Endothelial cell of umbilical vein (primary cell): Measurements from ENCODE around the gene DAB1. TPM values are rescaled to one million over a fixed set of nuclear protein-coding genes. Genes with fewer than 3 reads are reported as not detected.

Experiments used
- BruUV-seq: library from RNA; stranded (reverse); fragments of 400-500 nt; replicated peaks from 2 replicates; lab custom pipeline; 2021; lab: Mats Ljungman, UMichigan
- CTCF ChIA-PET: fragments of 300-600, 350-600 bp; sonication (Branson Sonifier 250); formaldehyde crosslinking; loops from one replicate; lab custom pipeline; 2021; ENCODE audit warnings: antibody characterized with exemption, inconsistent platforms; lab: Charles Lee
- POLR2A ChIA-PET: fragments of 300-600, 350-600 bp; sonication (Branson Sonifier 250); formaldehyde crosslinking; loops from one replicate; lab custom pipeline; 2021; ENCODE audit warnings: antibody characterized with exemption, inconsistent platforms; lab: Charles Lee
- DNase-seq: peaks from one replicate; pipeline ENCODE4 v3.0.0-alpha.2; 2011; ENCODE audit warnings: low read depth, low spot score
- FAIRE-seq: peaks from 2 replicates; lab custom pipeline; 2011; peaks lifted over from hg19 to GRCh38; lab: Jason Lieb, UNC
- H2AFZ ChIP-seq: 2 replicates; pipeline ENCODE4 v1.6.0; 2012; ENCODE audit warnings: low read depth, low read length, control low read depth, inconsistent platforms
- H3K27ac ChIP-seq: 2 replicates; pipeline ENCODE4 v1.5.1; 2011; ENCODE audit warnings: low read depth, mild to moderate bottlenecking, control low read depth, low read length, moderate library complexity; ENCODE audit not compliant: insufficient read depth
- H3K27me3 ChIP-seq, 2 experiments: 2 replicates each; pipeline versions ENCODE4 v1.6.0 to v1.6.1; 2011; ENCODE audit warnings: low read length in 2 of 2, mixed read lengths in 1 of 2; ENCODE audit not compliant: control insufficient read depth in 2 of 2, insufficient read depth in 2 of 2
- H3K36me3 ChIP-seq, 2 experiments: 2 replicates in 1 of 2; 3 replicates in 1 of 2; pipeline ENCODE4 v1.5.1; 2011; ENCODE audit warnings: low read length in 2 of 2, mild to moderate bottlenecking in 1 of 2, moderate library complexity in 1 of 2; ENCODE audit not compliant: control insufficient read depth in 2 of 2, insufficient read depth in 2 of 2; ENCODE audit errors: extremely low read depth in 1 of 2
- H3K4me1 ChIP-seq: 3 replicates; pipeline ENCODE4 v1.5.1; 2011; ENCODE audit warnings: mild to moderate bottlenecking, low read length; ENCODE audit not compliant: control insufficient read depth, insufficient read depth; ENCODE audit errors: extremely low read depth
- H3K4me2 ChIP-seq: 2 replicates; pipeline ENCODE4 v1.6.1; 2011; ENCODE audit warnings: low read length, control low read depth, mixed read lengths; ENCODE audit not compliant: insufficient read depth
- H3K4me3 ChIP-seq, 3 experiments: fragments of 200-600 bp in 1 of 3; sonication (generic), shearing (Covaris generic) in 1 of 3; replicated peaks in 1 of 3; 2 replicates each; pipeline ENCODE4 v1.5.1; 2011 to 2016; ENCODE audit warnings: control low read depth in 3 of 3, low read length in 3 of 3, mild to moderate bottlenecking in 2 of 3, inconsistent platforms in 1 of 3, low read depth in 1 of 3, moderate library complexity in 1 of 3; ENCODE audit not compliant: insufficient read depth in 1 of 3
- H3K79me2 ChIP-seq: 2 replicates; pipeline ENCODE4 v1.6.0; 2012; ENCODE audit warnings: low read length, inconsistent platforms; ENCODE audit not compliant: control insufficient read depth, insufficient read depth
- H3K9ac ChIP-seq: replicated peaks from 2 replicates; pipeline ENCODE3; 2011; ENCODE audit warnings: low read length, control low read depth; ENCODE audit not compliant: insufficient read depth; ENCODE audit errors: extremely low read depth
- H3K9me1 ChIP-seq: replicated peaks from 3 replicates; pipeline ENCODE4 v1.6.0; 2011; ENCODE audit warnings: mild to moderate bottlenecking, low read length; ENCODE audit not compliant: control insufficient read depth, insufficient read depth; ENCODE audit errors: extremely low read depth
- H3K9me3 ChIP-seq: replicated peaks from 2 replicates; pipeline ENCODE4 v1.5.1; 2012; ENCODE audit warnings: low read length, inconsistent platforms; ENCODE audit not compliant: control insufficient read depth, insufficient read depth
- H4K20me1 ChIP-seq: replicated peaks from 2 replicates; pipeline ENCODE3; 2011; ENCODE audit warnings: mild to moderate bottlenecking, low read length; ENCODE audit not compliant: control insufficient read depth, insufficient read depth; ENCODE audit errors: extremely low read depth
- CTCF ChIP-seq, 2 donors: IDR thresholded peaks; 1 replicate in 1 of 2; 2 replicates in 1 of 2; pipeline ENCODE4 v1.5.1; 2011; ENCODE audit warnings: low read length in 2 of 2, mild to moderate bottlenecking in 2 of 2, moderate library complexity in 2 of 2, control low read depth in 1 of 2, inconsistent platforms in 1 of 2, low read depth in 1 of 2; ENCODE audit not compliant: insufficient read depth in 1 of 2; ENCODE audit errors: extremely low read depth in 1 of 2
- EZH2 ChIP-seq: IDR thresholded peaks from 2 replicates; pipeline ENCODE4 v1.6.1; 2012; ENCODE audit warnings: borderline replicate concordance, low read depth, mild to moderate bottlenecking, moderate library complexity, low read length, inconsistent platforms; ENCODE audit not compliant: severe bottlenecking
- FOS ChIP-seq: IDR thresholded peaks from 2 replicates; pipeline ENCODE4 v1.6.1; 2011; ENCODE audit warnings: mild to moderate bottlenecking, low read length, moderate library complexity, borderline replicate concordance; ENCODE audit not compliant: insufficient read depth
- GATA2 ChIP-seq: IDR thresholded peaks from 2 replicates; pipeline ENCODE4 v1.7.0; 2011; ENCODE audit warnings: low read depth, mild to moderate bottlenecking, moderate library complexity, mixed read lengths, low read length; ENCODE audit not compliant: insufficient read length, insufficient read depth
- JUN ChIP-seq: IDR thresholded peaks from 2 replicates; pipeline ENCODE4 v1.6.1; 2011; ENCODE audit warnings: borderline replicate concordance, low read depth; ENCODE audit not compliant: insufficient read length, insufficient read depth
- MYC ChIP-seq: IDR thresholded peaks from one replicate; pipeline ENCODE4 v1.6.1; 2011; ENCODE audit warnings: mild to moderate bottlenecking, low read depth, low read length
- POLR2A ChIP-seq: IDR thresholded peaks from 2 replicates; pipeline ENCODE4 v1.6.1; 2012; ENCODE audit warnings: low read depth, mild to moderate bottlenecking, control low read depth, low read length
- POLR2AphosphoS5 ChIP-seq: IDR thresholded peaks from 2 replicates; pipeline ENCODE4 v1.6.1; 2012; ENCODE audit warnings: low read depth, mild to moderate bottlenecking, control low read depth, low read length, moderate library complexity; ENCODE audit not compliant: insufficient read depth
- dilution Hi-C: fragments of 300-500 bp; cut with MboI; formaldehyde crosslinking; loops from one replicate; pipeline ENCODE4 v1.15.0; 2019; ENCODE audit warnings: low sequenced_read_pairs; ENCODE audit not compliant: extremely low pct_ligation_motif_present
- intact Hi-C: fragments of 100-400 bp; cut with micrococcal nuclease; formaldehyde crosslinking; loops from one replicate; pipeline ENCODE4 v1.10.0; 2022
- polyA plus RNA-seq, 4 experiments: library from polyadenylated mRNA; depleted of rRNA in 3 of 4; stranded (reverse) in 3 of 4; unstranded in 1 of 4; fragments of >200 nt; gene quantifications; 2 replicates each; pipeline versions ENCODE4 v1.2.1 to v1.2.3, GENCODE V29; 2011 to 2012; ENCODE audit warnings: missing spikeins in 1 of 4
- total RNA-seq: library from RNA; stranded (reverse); gene quantifications from 2 replicates; pipeline ENCODE4 v1.2.3, GENCODE V29; 2021
- TF ChIP-seq, protein P1 (sequence below): IDR thresholded peaks from 2 replicates; pipeline ENCODE4 v1.6.1; 2011; ENCODE audit not compliant: insufficient read depth, insufficient read length

Gene DAB1
- total and polyA plus RNA-seq, 2 donors (not counting 3 experiments of a cell fraction or from before 2014, with no cell fraction given): not detected

DNA sequence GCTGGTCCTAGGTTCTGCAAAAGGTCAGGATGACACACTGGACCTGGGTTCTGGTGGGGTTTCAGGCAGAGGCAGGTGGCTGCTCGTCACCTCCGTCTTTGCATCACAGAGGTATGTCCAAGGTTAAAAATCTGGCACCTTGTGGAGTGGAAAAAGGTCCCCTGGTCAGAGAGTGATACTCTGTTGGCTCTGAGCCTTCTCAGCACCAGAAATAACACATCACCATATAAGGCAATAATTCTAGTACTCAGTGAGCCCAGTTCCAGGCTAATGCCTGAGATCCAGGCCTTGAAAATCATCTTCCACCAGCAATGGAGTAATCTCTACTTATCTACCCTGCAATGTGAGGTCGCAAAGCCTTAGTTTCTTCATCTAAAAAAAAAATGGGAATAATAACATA is 330.7 kb downstream of the DAB1 start:
- Histone ChIP-seq H4K20me1 (no peaks in the 10 kb centered on the region), H3K27me3 (no peaks in the 10 kb centered on the region), H3K27ac (no peak overlapping the region), H2AFZ (no peak overlapping the region), H3K4me1 (no peaks in the 10 kb centered on the region), H3K4me3 (no peak overlapping the region), H3K79me2 (no peaks in the 10 kb centered on the region), H3K9me3 (no peaks in the 10 kb centered on the region), H3K36me3 (no peaks in the 10 kb centered on the region), H3K4me2 (no peak overlapping the region), H3K9ac (no peak overlapping the region), H3K9me1 (no peaks in the 10 kb centered on the region)
- TF ChIP-seq EZH2 (no peak), FOS (no peak), CTCF (IDR thresholded peaks at IDR 0.05; ENCODE audit: extremely low read depth in 1 of 2, insufficient read depth in 1 of 2, low read depth in 1 of 2, low read length in 2 of 2) (no peak), POLR2A (no peak), MYC (no peak), JUN (no peak), POLR2AphosphoS5 (no peak), GATA2 (no peak)
- TF ChIP-seq, protein P1, sequence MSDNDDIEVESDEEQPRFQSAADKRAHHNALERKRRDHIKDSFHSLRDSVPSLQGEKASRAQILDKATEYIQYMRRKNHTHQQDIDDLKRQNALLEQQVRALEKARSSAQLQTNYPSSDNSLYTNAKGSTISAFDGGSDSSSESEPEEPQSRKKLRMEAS: no peak
- DNase-seq (no peak), FAIRE-seq (no peak)
- BruUV-seq: no TSS peak
- dilution Hi-C loops (no loop called here), intact Hi-C loops (no loop called here)
- CTCF ChIA-PET: no interaction called here
- POLR2A ChIA-PET: no interaction called here
